ENCODE measurements around the gene NCCRP1.
A peak's percentile ranks its signal among the peaks of the same experiment; 100 is the strongest.
"Not testable (repeated sequence)": the region's sequence is repeated elsewhere in the genome, so short reads cannot be mapped to it uniquely, and the experiment has no call there.

The NCCRP1 gene

DNA sequence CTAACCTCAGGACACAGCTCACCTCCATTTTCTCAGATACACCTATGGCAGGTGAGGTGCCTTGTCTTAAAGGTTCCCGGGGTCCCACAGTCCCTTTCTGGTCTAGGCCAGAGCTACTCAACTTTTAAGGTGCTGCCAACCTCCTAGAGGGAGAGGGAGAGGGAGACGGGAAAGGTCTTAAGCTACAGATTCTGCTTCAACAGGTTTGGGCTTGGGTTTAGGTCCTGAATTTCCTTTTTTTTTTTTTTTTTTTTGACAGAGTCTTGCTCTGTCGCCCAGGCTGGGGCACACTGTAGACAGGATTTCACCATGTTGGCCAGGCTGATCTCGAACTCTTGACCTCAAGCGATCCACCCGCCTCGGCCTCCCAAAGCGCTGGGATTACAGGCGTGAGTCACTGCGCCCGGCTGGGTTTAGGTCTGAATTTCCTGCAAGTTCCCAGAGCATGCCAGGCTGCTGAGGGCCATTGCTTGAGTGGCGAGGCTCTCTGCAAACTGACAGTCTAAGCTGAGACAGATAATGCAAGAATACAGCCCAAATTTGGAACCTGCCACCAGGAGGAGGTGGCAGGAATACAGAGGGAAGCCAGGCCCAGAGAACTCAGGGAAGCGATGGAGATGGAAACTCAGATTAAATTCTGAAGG is 15.1 kb downstream of the NCCRP1 start:
- DNase-seq, result no peak

DNA sequence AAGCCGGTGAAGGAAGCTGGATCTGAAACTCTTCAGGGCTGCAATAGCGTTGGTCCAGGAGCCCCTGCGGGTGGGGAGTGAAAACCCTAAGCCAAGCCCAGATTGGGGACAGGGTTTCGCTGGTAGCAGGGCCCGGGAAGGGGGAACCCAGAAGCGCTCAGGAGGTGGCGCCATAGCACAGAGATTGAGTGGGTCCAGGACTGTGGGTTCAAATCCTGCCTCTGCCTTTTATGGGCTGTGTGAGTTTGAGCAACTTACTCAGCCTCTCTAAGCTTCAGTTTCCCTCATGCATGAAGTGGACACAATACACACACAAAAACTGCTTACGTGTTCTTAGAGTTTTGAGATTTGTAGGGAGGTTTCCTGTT is 15.6 kb downstream of the NCCRP1 start:
- no peak for DNase-seq

DNA sequence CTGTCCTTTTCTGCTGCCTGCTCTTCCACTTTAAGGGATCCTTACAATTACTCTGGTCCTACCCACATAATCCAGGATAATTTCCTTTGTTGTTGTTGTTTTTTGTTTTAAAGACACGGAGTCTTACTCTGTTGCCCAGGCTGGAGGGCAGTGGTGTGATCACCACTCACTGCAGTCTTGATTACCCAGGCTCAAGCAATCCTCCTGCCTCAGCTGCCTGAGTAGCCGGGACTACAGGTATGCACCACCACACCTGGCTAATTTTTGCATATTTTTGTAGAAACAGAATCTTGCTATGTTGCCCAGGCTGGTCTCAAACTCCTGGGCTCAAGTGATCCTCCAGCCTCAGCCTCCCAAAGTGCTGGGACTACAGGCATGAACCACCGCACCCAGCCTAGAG is 18.6 kb downstream of the NCCRP1 start:
- DNase-seq, result not testable (repeated sequence)

DNA sequence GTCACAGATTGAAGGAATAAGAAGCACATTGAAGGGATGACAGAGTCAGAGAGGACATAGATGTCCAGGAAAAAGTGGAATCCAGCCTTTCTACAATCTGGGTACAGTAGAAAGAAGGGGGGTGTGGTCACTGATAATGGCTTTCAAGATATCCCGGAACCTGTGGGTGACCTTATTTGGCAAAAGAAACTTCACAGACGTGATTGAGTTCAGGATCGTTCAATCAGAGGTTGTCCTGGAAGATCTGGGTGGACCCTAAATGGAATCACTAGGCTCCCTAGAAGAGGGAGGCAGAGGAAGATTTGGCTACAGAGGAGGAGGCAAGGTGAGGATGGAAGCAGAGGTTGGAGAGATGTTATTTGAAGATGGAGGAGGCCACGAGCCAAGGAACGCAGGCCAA is 20.3 kb downstream of the NCCRP1 start:
- no peak for DNase-seq

DNA sequence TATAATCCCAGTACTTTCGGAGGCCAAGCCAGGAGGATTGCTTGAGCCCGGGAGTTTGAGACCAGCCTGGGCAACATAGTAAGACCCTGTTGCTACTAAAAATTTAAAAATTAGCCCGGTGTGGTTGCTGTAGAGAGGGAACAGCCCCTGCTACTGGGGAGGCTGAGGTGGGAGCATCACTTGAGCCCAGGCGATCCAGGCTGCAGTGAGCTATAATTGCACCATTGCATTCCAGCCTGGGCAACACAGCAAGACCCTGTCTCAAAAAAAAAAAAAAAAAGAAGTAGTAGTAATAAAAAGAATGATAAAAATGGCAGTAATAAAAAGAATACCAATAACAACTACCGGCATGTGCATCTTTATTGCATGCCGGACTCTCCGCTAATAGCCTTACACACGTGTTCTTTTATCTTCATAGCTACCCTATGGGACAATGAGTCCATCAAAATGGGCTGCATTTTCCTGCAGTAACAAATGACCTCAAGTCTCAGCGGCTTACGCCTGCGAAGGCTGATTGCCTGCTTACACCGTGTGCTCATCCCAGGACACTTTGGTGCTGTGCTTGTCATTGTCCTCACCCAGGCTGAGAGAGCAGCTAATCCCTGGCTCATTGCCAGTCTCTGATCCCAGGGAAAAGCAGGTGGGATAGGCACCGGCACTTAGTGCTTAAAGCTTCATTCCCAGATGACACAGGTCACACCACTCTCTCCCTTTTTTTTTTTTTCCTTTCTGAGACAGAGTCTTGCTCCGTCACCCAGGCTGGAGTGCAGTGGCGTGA is 21.7 kb downstream of the NCCRP1 start:
- no peak for DNase-seq

DNA sequence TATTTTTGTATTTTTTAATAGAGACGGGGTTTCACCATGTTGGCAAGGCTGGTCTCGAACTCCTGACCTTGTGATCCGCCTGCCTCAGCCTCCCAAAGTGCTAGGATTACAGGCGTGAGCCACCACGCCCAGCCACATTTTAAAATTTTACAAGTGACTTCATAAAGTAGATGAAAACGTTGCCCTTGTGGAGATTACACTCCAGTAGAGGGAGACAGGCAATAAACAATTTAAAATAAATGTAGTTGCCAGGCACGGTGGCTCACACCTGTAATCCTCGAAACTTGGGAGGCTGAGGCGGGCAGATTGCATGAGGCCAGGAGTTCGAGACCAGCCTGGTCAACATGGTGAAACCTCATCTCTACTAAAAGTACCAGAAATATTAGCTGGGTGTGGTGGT is 22.3 kb downstream of the NCCRP1 start:
- DNase-seq, result not testable (repeated sequence)

DNA sequence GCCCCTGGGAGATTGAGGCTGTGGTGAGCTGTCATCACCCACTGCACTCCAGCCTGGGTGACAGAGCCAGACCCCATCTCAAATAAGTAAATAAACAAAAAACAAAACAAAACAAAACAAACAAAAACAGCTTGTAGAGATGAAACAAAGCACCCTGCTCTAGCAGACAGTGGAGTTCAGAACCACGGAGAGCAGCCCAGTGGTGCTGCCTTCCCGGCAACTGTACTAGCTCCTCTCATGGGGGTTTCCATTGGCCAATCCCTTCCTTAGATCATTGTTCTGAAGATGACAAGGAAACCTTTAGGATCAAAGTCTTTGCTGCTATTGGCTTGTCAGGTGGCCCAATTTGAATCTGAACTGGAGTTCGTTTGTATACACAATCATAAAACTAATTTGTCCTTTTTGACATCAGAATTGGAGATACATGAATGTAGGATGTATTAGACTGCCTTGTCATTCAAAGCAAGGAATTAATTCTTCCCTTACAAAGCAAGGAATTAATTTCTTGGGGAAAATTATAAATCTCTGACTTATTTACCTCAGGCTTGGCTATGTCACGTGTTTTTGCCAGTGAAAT is 27.0 kb downstream of the NCCRP1 start:
- DNase-seq, result no peak

DNA sequence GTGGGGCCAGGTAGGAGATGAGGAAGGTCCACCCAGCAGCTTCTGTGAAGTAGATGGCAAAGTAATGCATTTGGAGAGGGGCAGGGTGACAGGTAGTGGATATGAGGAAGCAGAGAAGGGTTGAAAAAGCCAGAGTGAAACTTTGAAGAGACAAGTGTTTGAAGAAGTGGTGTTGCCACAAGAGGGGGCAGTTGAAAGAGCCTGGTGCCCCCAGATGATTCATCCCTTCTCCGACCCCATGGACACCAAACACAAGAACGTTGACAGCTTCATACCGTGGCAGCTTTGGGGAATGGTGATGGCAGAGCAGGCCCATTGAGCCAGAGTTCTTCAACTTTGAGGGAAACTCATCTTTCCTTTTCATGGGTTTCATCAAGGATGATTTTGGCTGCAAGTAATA is 28.1 kb downstream of the NCCRP1 start:
- peak; percentile 12 for DNase-seq

DNA sequence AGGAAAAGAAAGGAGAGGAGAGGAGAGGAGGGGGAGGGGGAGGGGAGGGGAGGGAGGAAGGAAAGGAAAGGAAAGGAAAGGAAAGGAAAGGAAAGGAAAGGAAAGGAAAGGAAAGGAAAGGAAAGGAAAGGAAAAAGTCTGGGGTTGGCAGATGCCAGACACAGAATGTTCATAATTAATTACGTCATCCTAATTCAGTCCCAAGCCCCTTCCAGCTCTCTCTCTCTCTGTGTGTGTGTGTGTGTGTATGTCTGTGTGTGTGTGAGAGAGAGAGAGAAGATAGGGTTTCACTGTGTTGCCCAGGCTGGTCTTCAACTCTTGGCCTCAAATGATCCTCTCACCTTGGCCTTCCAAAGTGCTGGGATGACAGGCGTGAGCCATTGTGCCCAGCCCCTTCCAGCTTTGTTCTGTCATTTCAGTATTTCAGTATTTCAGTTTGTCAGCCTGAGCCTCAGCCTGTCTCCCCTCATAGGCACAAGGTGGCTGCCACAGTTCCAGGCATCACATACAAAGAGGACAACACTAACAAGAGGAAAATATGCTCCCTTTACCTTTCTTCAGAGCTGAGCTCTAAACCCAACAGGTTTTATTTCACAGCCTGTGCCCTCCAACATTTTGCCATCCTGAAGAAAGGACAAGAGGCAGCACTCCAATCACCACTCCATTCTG is 33.5 kb downstream of the NCCRP1 start:
- no peak for DNase-seq

DNA sequence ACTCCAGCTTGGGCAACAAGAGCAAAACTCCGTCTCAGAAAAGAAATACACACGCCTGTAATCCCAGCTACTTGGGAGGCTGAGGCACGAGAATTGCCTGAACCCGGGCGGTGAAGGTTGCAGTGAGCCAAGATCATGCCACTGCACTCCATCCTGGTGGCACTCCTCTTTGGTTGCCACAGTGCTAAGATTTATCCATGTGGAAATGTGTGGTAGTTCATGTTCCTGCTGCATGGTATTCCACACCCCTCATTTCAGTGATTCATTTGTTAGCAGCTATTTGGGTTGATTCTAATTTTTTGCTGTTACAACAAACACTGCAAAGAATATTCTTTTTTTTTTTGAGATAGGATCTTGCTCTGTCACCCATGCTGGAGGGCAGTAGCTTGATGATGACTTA is 35.9 kb downstream of the NCCRP1 start:
- no peak for DNase-seq

DNA sequence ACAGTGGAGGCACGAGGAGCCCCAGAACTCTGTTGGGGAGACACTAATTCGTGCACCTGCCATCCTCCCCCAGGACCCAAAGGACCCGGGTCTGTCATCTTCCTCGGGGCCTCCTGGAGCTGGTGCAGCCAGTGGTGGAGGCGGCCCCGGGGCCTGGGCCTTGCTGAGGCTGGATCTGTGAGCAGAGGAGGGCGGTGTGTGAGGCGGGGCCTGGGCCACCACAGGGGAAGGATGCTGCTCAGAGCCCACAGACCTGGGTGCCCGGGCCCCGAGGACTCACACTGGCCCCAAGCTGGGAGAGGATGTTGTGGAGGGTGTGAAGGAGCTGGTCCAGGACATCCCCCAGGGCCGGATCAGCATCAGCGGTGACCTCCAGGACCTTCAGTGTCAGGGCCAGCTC is 39.8 kb downstream of the NCCRP1 start:
- no peak for DNase-seq

DNA sequence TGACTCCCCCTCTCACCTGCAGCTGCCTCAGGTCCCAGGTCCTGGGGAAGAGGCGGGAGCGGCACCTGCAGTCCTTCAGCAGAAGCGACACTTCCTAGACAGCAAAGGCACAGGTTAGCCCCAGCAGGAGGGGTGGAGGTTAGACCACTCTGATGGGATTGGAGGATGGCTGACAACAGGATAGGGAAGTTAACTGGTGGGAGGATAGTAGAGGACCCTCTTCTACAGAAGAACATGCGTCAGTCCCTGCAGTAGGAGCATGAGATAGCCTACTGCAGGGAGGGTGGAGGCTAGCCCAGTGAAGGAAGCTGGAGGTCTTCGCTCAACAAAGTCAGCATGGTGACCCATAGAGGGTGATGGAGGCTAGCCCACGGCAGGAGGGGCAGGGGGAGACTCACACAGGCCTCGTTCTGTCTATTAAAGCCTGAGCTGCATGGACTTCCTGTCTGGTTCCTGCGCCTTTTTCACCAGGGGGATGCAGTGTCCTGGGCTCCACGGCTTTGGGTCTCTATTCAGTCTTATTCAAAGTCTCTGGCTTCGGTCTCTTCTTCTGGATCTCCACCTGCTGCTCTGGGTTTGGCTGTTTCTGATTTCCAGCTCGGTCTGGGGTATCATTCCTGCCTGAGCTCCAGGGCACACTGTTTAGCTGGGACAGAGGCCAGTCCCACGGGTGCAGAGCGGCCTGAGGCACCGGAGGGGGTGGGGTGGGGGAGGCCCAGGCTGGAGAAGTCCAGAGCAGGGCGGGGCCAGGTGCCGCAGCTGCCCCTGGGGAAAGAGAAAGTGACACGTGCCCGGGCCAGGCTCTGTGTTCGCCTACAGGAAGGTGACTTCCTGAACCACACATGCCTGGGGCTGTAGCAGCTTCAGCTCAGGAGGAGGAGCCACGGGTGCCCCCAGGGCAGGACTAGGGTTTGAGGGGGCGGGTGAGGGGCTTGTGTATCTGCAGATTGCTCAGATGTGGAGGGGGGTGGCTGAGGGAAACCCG is 40.7 kb downstream of the NCCRP1 start:
- DNase-seq, result peak; percentile 41

DNA sequence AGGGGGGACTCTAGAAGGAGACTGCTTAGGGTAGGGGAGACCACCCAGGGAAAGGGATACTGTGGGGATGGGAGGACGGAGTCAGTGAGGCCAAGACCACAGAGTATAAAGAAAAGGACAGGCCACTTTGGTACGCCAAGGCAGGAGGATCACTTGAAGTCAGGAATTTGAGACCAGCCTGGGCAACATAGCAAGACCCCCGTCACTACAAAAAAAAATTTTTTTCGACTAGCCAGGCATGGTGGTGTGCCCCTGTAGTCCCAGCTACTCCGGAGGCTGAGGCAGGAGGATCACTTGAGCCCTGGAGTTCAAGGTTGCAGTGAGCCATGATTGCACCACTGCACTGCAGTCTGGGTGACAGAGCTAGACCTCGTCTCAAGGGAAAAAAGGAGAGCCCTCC is 41.4 kb downstream of the NCCRP1 start:
- no peak for DNase-seq

DNA sequence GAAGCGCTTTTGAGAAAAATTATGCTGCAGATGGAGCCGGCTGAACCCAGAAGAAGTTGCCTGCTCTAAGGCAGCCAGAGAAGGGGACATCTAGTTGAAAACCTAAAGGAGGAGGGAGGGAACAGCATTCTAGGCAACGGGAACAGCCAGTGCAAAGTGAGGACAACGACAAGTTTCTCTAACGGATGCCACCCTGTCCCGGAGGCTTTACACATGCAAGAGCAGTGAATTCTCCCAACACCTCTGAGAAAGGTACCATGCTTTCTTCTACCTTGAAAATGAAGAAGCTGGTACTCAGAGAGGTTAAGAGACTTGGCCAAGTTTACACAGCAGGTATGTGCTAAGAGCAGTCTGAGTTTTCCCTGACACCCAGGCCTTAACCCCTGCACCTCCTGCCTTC is 42.2 kb downstream of the NCCRP1 start:
- no peak for DNase-seq

DNA sequence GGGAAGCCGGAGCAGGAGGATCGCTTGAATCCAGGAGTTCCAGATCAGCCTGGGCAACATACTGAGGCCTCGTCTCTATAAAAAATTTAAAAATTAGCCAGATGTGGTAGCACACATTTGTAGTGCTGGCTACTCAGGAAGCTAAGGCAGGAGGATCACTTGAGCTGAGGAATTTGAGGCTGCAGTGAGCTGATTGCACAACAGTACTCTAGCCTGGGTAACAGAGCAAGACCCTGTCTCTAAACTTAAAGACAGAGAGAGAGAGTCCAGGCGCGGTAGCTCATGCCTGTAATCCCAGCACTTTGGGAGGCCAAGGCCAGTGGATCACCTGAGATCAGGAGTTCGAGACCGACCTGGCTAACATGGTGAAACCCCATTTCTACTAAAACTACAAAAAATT is 43.7 kb downstream of the NCCRP1 start:
- no peak for DNase-seq

DNA sequence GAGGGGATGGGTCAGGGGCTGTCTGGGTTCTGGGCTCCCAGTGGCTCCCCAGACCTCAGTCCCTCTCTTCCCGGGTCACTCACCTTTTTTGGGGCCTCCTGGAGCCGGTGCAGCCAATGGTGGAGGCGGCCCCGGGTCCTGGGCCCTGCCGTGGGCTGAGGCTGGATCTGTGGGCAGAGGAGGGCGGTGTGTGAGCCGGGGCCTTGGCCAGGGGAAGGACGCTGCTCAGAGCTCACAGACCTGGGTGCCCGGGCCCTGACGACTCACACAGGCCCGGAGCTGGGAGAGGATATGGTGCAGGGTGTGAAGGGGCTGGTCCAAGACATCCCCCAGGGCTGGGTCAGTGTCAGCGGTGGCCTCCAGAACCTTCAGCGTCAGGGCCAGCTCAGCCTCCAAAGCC is 47.0 kb downstream of the NCCRP1 start:
- not testable (repeated sequence) for DNase-seq

DNA sequence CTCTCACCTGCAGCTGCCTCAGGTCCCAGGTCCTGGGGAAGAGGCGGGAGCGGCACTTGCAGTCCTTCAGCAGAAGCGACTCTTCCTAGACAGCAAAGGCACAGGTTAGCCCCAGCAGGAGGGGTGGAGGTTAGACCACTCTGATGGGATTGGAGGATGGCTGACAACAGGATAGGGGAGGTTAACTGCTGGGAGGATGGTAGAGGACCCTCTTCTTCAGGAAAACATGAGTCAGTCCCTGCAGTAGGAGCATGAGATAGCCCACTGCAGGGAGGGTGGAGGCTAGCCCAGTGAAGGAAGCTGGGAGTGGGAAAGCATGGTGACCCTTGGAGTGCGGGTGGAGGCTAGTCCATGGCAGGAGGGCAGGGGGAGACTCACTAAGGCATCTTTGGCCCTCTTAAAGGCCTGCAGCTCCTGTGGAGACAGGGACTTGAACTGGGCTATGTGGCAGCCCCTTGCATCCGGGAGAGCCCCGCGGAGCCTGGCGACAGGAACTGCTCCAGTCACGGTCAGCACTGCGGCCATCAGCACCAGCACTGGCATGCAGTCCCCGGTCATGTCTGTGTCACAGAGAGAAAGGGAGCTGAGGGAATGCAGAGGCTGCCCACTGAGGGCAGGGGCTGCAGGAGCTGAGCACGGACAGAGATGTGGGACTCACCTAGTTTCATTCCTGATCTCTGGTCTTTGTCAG is 47.8 kb downstream of the NCCRP1 start, which contains the start of gene IFNL3:
IFNL3 (minus strand) TSS at position 597 of the 691 bp plus-strand sequence; CDS start at position 558, 39 bp downstream.
- DNase-seq, result not testable (repeated sequence)

DNA sequence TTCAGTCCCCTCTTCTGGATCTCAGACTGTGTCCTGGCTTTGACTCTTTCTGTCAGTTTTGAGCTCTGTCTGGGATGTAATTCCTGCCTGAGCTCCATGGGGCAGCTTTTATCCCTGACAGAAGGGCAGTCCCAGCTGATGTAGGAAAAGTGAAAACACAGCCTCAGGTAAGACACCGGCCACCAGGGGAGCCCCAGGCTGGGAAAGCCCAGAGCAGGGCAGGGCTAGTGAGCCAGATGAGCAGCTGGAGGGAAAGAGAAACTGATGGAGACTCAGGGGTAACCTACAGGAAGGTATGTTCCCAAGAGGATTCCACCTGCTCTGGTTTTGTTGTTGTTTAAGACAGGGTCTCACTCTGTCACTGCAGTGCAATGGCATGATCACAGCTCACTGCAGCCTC is 48.4 kb downstream of the NCCRP1 start:
- not testable (repeated sequence) for DNase-seq

DNA sequence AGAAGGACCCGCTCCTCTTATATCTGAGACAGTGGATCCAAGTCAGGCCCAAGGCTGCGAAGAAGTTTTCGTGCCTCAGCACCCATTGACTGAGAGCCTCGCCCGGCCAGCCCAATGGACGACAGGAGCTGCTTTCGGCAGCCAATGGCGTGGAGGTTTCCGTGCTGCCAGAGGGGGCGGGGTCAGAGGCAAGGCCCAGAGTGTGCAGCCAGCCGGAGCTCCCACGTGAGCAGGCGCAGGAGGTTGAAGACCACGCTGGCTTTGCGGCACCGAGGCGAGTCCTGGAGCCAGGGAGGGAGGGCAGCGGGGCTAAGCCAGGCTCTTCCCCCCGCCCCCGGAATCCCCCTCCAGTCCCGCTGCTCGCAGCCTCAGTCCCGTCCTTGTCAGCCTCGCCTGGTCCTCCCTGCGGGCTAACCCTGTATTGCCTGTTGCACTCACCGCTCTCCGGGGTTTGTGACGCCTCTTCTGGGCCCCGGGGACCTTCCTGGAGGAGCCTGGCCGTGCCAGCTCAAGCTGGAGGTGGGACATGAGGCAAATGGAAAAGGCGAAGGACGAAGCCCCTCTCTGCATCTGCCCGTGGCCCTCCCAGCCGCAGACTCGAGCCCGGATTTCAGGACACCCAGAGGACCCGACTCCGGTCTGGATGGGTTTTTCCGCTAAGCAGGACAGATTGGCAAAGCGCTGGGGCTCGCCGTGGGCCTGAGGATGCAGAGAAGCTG is 50.3 kb downstream of the NCCRP1 start:
- no peak for DNase-seq

DNA sequence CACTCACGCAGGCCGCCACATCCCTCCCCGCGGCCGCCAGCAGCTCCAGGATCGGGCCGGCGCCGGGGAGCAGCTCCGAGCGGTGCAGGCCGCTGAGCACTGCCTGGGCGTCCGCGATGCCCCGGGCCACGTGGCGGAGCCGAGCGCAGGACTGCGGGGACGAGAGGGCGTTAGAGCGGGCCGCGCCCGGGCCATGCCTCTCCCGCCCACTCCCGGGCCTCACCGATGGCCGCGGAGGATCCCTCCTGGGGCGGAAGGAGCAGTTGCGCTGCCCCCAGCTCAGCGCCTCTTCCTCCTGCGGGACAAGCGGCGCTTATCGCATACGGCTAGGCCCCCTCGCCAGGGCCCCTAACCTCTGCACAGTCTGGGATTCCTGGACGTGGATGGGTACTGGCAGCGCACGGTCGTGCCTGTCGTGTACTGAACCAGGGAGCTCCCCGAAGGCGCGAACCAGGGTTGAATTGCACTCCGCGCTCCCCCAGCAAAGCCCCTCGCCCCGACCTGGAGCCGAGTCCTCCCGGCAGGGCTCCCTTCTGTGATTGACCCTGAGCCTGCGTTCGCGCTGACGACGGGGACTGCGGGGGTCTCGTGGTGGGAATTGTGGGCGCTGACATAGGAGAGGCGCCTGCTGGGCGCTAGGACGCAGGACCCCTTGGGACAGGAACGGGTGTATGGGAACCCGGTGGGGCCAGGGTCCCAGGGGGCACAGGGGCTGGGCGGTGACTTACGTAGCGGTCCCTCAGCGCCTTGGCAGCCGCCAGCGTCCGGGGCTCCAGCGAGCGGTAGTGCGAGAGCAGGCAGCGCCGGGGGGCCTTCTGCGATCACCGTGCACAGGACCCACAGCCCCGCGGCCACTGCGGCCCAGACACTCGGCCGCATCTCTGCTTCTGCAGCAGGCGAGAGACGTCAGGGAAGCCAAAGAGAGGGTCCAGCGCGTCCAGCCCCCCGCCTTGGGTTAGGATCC is 51.2 kb downstream of the NCCRP1 start:
- no peak for DNase-seq

Data from GDM1 (cell line).